Esophagus squamous epithelium (tissue), 5 donors: ENCODE data around the gene SLC19A2. TPM values are rescaled to one million over a fixed set of nuclear protein-coding genes. Genes with fewer than 3 reads are reported as not detected.

Source experiments
- DNase-seq: peaks from one replicate; lab custom pipeline; 2025; lab: John Stamatoyannopoulos, UW
- H3K27ac ChIP-seq, 4 donors: fragments of 200-600 bp; sonication (generic); one replicate each; pipeline ENCODE4 v1.5.1; 2016 to 2019; ENCODE audit warnings: mild to moderate bottlenecking in 1 of 4
- H3K27me3 ChIP-seq, 4 donors: fragments of 200-600 bp; sonication (generic); 1 replicate in 3 of 4; 2 replicates in 1 of 4; pipeline versions ENCODE4 v1.5.1 to v1.6.0; 2017 to 2021; ENCODE audit warnings: antibody characterized with exemption in 1 of 4
- H3K36me3 ChIP-seq, 3 donors: fragments of 200-600 bp; sonication (generic); one replicate each; pipeline ENCODE4 v1.5.1; 2016 to 2019
- H3K4me1 ChIP-seq, 3 donors: fragments of 200-600 bp; sonication (generic); one replicate each; pipeline ENCODE4 v1.5.1; 2017 to 2019
- H3K4me3 ChIP-seq, 4 donors: fragments of 200-600 bp; sonication (generic); 1 replicate in 3 of 4; 2 replicates in 1 of 4; pipeline ENCODE4 v1.5.1; 2016 to 2019; ENCODE audit warnings: mild to moderate bottlenecking in 2 of 4, moderate library complexity in 1 of 4
- H3K9me3 ChIP-seq, 3 donors: fragments of 200-600 bp; sonication (generic); one replicate each; pipeline ENCODE4 v1.5.1; 2016 to 2019
- CTCF ChIP-seq, 6 experiments: fragments of 450-650 bp in 4 of 6; fragments of 200-600 bp in 2 of 6; sonication (generic) in 2 of 6; IDR thresholded peaks; one replicate each; pipeline ENCODE4 v1.5.1; 2016 to 2019; ENCODE audit warnings: antibody characterized with exemption in 6 of 6, mild to moderate bottlenecking in 4 of 6, moderate library complexity in 4 of 6
- POLR2A ChIP-seq, 4 donors: fragments of 450-650 bp; IDR thresholded peaks; one replicate each; pipeline ENCODE4 v1.6.1; 2017; ENCODE audit warnings: antibody characterized with exemption in 4 of 4, mild to moderate bottlenecking in 4 of 4, moderate library complexity in 3 of 4
- WGBS, 2 donors: methylation state at CpG; one replicate each; pipeline ENCODE4 v1.1.5; 2018; 5-methylcytosine and 5-hydroxymethylcytosine counted together
- intact Hi-C: fragments of 100-400 bp; cut with DNase I; formaldehyde crosslinking; loops from one replicate; pipeline ENCODE4 v1.15.0; 2022
- total RNA-seq, 4 donors: library from RNA; depleted of rRNA; stranded (reverse); fragments of >200 nt; gene quantifications; one replicate each; pipeline ENCODE4 v1.1.0, GENCODE V29; 2016
- donor health status: DM: yes; HTN: yes; CAD: no.

The SLC19A2 gene
- total RNA-seq, 4 donors from 2014 or later: 7.0 to 21.4 (median 11.8) TPM

DNA sequence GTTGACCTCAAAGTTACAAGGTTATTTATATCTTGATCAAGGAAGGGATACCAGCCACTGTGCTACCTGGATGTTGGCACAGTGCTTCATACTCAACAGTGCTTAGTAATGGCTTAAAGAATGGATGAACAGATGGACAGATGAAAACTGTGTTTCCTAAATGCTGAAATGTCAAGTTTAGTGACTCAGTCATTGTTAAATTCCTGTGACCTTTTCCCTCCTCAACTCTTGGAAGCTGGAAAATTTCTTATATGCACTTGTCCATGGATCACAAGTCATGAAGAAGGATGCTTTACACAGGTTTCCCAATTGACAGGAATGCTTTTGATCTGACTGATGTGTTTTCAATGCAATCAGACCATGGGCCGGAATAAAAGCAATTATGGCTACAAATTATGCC lies 39.6 kb upstream of the SLC19A2 start:
- H3K36me3 ChIP-seq: no peaks in the 10 kb centered on the region
- WGBS, 2 donors: 89 to 100% methylated on average over 1 of the region's 1 CpG
- no peaks in the 10 kb centered on the region for H3K27me3 ChIP-seq
- no peak overlapping the region for H3K4me3 ChIP-seq
- intact Hi-C loops: no loop called here
- no peak for TF ChIP-seq POLR2A (IDR thresholded peaks at IDR 0.05)
- no peak for TF ChIP-seq CTCF (IDR thresholded peaks at IDR 0.05)
- no peaks in the 10 kb centered on the region for H3K9me3 ChIP-seq
- no peak overlapping the region for H3K27ac ChIP-seq
- no peak for DNase-seq
- peaks cover 0 to 28% (median 5%) of the 10 kb centered on the region in 3 donors for H3K4me1 ChIP-seq

- Histone ChIP-seq H3K27ac (no peak overlapping the region), H3K4me1 (peaks cover 0 to 16% (median 5%) of the 10 kb centered on the region in 3 donors), H3K4me3 (no peak overlapping the region), H3K36me3 (no peaks in the 10 kb centered on the region), H3K27me3 (no peaks in the 10 kb centered on the region), H3K9me3 (no peaks in the 10 kb centered on the region)
- intact Hi-C loops: no loop called here
- TF ChIP-seq CTCF (IDR thresholded peaks at IDR 0.05): no peak
- TF ChIP-seq POLR2A (IDR thresholded peaks at IDR 0.05): no peak
- DNase-seq: no peak
These were observed 38.2 kb upstream of the SLC19A2 start for GRCh38 chr1:169523904-169524303.

GRCh38 chr1:169521226-169521625 lies 35.5 kb upstream of the SLC19A2 start:
- DNase-seq: no peak
- 95 to 100% methylated on average over 1 of the region's 1 CpG for WGBS, 2 donors
- Histone ChIP-seq H3K36me3 (no peaks in the 10 kb centered on the region), H3K27ac (no peak overlapping the region), H3K9me3 (no peaks in the 10 kb centered on the region), H3K4me1 (no peaks in the 10 kb centered on the region), H3K27me3 (no peaks in the 10 kb centered on the region), H3K4me3 (no peak overlapping the region)
- TF ChIP-seq CTCF (IDR thresholded peaks at IDR 0.05): no peak
- TF ChIP-seq POLR2A (IDR thresholded peaks at IDR 0.05): no peak
- intact Hi-C loops: no loop called here

DNA sequence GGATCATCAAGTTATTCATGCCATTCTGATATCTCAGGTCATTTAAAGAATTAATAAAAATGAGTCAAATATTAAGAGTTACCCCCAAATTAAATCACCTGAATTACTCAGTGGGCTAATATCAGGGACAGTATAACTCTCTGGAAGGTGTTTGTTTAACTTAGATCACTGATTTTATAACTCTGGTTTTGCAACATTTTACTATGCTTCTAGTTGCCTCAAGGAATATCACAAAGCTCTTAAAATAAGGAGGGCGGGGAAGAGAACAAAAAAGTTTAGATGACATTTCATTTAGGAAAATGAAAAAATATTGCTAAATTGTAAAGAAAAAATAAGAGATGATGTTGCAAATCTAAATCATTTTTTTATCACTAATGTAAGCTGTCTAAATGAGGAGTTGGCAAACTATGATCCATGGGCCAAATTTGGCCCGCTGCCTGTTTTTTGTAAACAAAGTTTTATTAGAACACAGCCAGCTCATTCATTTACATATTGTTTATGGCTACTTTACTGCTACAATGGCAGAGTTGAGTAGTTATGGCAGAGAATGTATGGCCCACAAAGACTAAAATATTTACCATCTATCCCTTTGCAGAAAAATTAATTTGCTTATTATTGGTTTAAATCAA lies 31.9 kb upstream of the SLC19A2 start:
- no peak overlapping the region for H3K27ac ChIP-seq
- no peak for TF ChIP-seq CTCF (IDR thresholded peaks at IDR 0.05)
- TF ChIP-seq POLR2A (IDR thresholded peaks at IDR 0.05): no peak
- no peaks in the 10 kb centered on the region for H3K9me3 ChIP-seq
- peaks cover 0 to 11% (median 7%) of the 10 kb centered on the region in 3 donors for H3K4me1 ChIP-seq
- no peaks in the 10 kb centered on the region for H3K27me3 ChIP-seq
- intact Hi-C loops: no loop called here
- 83 to 85% methylated on average over 2 of the region's 2 CpGs for WGBS, 2 donors
- H3K36me3 ChIP-seq: no peaks in the 10 kb centered on the region
- H3K4me3 ChIP-seq: no peak overlapping the region
- DNase-seq: no peak

- Histone ChIP-seq H3K4me1 (peaks cover 0 to 22% (median 11%) of the 10 kb centered on the region in 3 donors), H3K4me3 (no peak overlapping the region), H3K36me3 (no peaks in the 10 kb centered on the region), H3K9me3 (no peaks in the 10 kb centered on the region), H3K27me3 (no peaks in the 10 kb centered on the region), H3K27ac (no peak overlapping the region)
- TF ChIP-seq POLR2A (IDR thresholded peaks at IDR 0.05) (no peak), CTCF (IDR thresholded peaks at IDR 0.05) (no peak)
- intact Hi-C loops: no loop called here
- DNase-seq: no peak
These were observed 29.9 kb upstream of the SLC19A2 start for GRCh38 chr1:169515641-169516040.
